Endodermal cell (in vitro differentiated cells): ENCODE data around the gene DPF3. TPM values are rescaled to one million over a fixed set of nuclear protein-coding genes. Genes with fewer than 3 reads are reported as not detected.

ENCODE experiments used
- DNase-seq: peaks from one replicate; pipeline ENCODE4 v3.0.0-alpha.2; 2017
- H3K27ac ChIP-seq: 2 replicates; pipeline ENCODE4 v1.5.1; 2013; ENCODE audit warnings: mild to moderate bottlenecking, low read depth, low read length, moderate library complexity
- H3K27me3 ChIP-seq: 2 replicates; pipeline ENCODE4 v1.6.1; 2013; ENCODE audit warnings: mild to moderate bottlenecking, low read length, moderate library complexity; ENCODE audit not compliant: insufficient read depth, control insufficient read depth, poor library complexity, severe bottlenecking
- H3K36me3 ChIP-seq: 2 replicates; pipeline ENCODE4 v1.7.0; 2013; ENCODE audit warnings: mild to moderate bottlenecking, low read length, moderate library complexity; ENCODE audit not compliant: control insufficient read depth, insufficient read depth
- H3K4me1 ChIP-seq: one replicate; pipeline ENCODE4 v1.7.0; 2013; ENCODE audit warnings: low read length; ENCODE audit not compliant: control insufficient read depth, insufficient read depth
- H3K4me3 ChIP-seq: 2 replicates; pipeline ENCODE4 v1.5.1; 2013; ENCODE audit warnings: mild to moderate bottlenecking, low read length, moderate library complexity
- H3K9ac ChIP-seq: 2 replicates; pipeline ENCODE4 v1.6.1; 2013; ENCODE audit warnings: mild to moderate bottlenecking, low read length, moderate library complexity; ENCODE audit not compliant: poor library complexity, severe bottlenecking; ENCODE audit errors: extremely low read depth
- H3K9me3 ChIP-seq: 2 replicates; pipeline ENCODE4 v1.6.1; 2013; ENCODE audit warnings: mild to moderate bottlenecking, low read length, moderate library complexity; ENCODE audit not compliant: control insufficient read depth
- H3K27ac Mint-ChIP-seq: 2 replicates; pipeline ENCODE4 v1.8.0; 2020; ENCODE audit warnings: mixed read lengths
- H3K27me3 Mint-ChIP-seq: 2 replicates; pipeline ENCODE4 v1.8.0; 2021; ENCODE audit warnings: mild to moderate bottlenecking, mixed read lengths; ENCODE audit not compliant: insufficient read depth
- H3K36me3 Mint-ChIP-seq: 2 replicates; pipeline ENCODE4 v1.8.0; 2020; ENCODE audit warnings: low read depth, mixed read lengths
- H3K4me1 Mint-ChIP-seq: 2 replicates; pipeline ENCODE4 v1.8.0; 2020; ENCODE audit warnings: mixed read lengths
- H3K4me3 Mint-ChIP-seq: 2 replicates; pipeline ENCODE4 v1.8.0; 2020; ENCODE audit warnings: mild to moderate bottlenecking, moderate library complexity, mixed read lengths
- H3K9me3 Mint-ChIP-seq: 2 replicates; pipeline ENCODE4 v1.8.0; 2020; ENCODE audit warnings: mild to moderate bottlenecking, mixed read lengths
- WGBS, 2 experiments: methylation state at CpG; one replicate each; pipeline versions ENCODE4 v1.1.5 to v1.1.7; 2013; ENCODE audit warnings: missing lambda C conversion rate in 2 of 2, mixed read lengths in 1 of 2; ENCODE audit not compliant: insufficient coverage in 1 of 2, insufficient read length in 1 of 2; 5-methylcytosine and 5-hydroxymethylcytosine counted together
- total RNA-seq, 2 donors: library from RNA; stranded (reverse); fragmentation: NEBNext Ultra II Directional in 1 of 2; extraction: Animal tissue kit (Norgen Biotek cat#: 25700) in 1 of 2; gene quantifications; 2 replicates in 1 of 2; 3 replicates in 1 of 2; pipeline ENCODE4 v1.2.1, GENCODE V29; 2021
- TF ChIP-seq, protein P1 (sequence below): fragments of 200-600 bp; sonication (generic); conservative IDR thresholded peaks from 2 replicates; pipeline ENCODE4 v1.5.0; 2021; ENCODE audit warnings: antibody characterized with exemption, mild to moderate bottlenecking

DPF3 gene
- total RNA-seq, 2 donors from 2014 or later = not detected

DNA sequence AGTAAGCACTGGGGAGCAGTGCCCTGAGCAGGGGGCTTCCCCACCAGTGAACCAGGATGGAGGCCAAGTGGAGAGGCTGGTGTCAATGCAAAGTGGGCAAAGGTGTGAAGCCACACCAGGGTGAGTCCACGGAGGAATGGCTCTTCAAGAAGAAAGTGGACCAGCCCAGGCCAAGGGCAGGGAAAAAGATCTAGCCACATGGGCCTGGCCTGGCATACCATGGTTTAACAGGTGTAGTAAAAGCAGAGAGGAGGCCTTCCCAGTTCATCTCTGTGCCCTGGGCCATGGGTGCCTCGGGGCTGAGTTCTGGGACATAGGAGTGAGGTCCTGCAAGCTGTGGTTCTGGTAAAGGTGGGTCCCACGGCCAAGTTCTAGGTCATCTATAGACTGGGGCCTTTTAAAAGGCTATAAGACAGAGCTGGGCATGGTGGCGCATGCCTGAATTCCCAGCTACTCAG, 153.4 kb downstream of the DPF3 start:
- Histone ChIP-seq H3K36me3 (no peaks in the 10 kb centered on the region), H3K9me3 (no peaks in the 10 kb centered on the region), H3K27me3 (no peaks in the 10 kb centered on the region), H3K4me1 (no peaks in the 10 kb centered on the region), H3K27ac (no peak overlapping the region), H3K4me3 (no peak overlapping the region), H3K9ac (no peak overlapping the region)
- H3K4me3 Mint-ChIP-seq = no peak overlapping the region
- peaks cover 4% of the 10 kb centered on the region for H3K4me1 Mint-ChIP-seq
- 94 to 96% methylated on average over 3 to 4 of the region's 4 CpGs for WGBS, 2 experiments
- TF ChIP-seq, protein P1, sequence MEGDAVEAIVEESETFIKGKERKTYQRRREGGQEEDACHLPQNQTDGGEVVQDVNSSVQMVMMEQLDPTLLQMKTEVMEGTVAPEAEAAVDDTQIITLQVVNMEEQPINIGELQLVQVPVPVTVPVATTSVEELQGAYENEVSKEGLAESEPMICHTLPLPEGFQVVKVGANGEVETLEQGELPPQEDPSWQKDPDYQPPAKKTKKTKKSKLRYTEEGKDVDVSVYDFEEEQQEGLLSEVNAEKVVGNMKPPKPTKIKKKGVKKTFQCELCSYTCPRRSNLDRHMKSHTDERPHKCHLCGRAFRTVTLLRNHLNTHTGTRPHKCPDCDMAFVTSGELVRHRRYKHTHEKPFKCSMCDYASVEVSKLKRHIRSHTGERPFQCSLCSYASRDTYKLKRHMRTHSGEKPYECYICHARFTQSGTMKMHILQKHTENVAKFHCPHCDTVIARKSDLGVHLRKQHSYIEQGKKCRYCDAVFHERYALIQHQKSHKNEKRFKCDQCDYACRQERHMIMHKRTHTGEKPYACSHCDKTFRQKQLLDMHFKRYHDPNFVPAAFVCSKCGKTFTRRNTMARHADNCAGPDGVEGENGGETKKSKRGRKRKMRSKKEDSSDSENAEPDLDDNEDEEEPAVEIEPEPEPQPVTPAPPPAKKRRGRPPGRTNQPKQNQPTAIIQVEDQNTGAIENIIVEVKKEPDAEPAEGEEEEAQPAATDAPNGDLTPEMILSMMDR = no peak
- no peak overlapping the region for H3K27ac Mint-ChIP-seq
- no peaks in the 10 kb centered on the region for H3K36me3 Mint-ChIP-seq
- H3K9me3 Mint-ChIP-seq = no peaks in the 10 kb centered on the region
- no peak for DNase-seq
- no peaks in the 10 kb centered on the region for H3K27me3 Mint-ChIP-seq

DNA sequence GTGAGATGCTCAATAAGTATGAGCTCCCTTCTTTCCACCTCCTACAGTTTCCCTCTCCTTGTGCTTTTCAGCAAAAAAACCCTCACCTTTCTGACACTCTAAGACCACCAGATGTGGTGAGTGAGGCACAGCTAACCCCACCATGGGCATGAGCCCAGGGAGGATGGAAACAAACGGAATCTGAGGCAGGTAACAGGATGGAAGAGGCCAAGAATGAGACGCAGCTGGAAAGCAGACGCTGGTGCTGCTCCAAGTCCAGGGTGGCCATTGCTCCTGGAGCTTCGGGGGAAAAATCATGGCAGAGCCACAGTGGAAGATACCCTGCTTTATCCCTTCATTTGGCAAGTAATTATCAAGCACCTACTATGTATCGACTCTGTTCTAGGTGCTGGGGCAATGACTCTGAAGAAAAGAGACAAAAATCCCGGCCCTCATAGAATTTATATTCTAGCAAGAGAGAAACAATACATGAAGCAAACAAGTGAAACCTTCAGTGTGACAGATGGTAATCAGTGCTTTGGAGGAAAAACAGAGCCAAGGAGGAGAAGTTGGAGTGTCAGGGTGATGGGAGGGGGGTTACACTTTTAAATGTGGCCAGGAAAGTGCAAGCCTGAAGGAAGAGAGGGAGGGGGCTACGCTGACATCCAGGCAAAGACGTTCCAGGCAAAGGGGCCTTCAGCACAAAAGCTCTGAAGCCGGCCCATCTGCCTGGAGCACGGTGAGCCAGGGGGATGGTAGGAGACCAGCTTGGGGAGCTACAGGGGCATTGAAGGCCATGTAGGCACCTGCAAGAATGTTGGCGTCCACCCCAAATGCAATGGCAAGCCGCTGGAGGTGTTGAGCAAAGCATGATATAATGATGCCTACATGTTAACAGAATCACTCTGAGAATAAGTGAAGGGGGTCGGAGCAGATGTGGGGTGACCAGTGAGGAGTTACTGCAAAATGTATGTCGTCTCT, 154.2 kb downstream of the DPF3 start:
- no peaks in the 10 kb centered on the region for H3K4me1 ChIP-seq
- TF ChIP-seq, protein P1 = no peak
- Mint-ChIP-seq H3K4me3 (no peak overlapping the region), H3K27me3 (no peaks in the 10 kb centered on the region), H3K36me3 (no peaks in the 10 kb centered on the region), H3K27ac (no peak overlapping the region), H3K4me1 (peaks cover 4% of the 10 kb centered on the region), H3K9me3 (no peaks in the 10 kb centered on the region)
- H3K9me3 ChIP-seq = no peaks in the 10 kb centered on the region
- no peak overlapping the region for H3K4me3 ChIP-seq
- WGBS, 2 experiments = 92 to 93% methylated on average over 13 to 14 of the region's 14 CpGs
- H3K9ac ChIP-seq = no peak overlapping the region
- H3K27me3 ChIP-seq = no peaks in the 10 kb centered on the region
- no peaks in the 10 kb centered on the region for H3K36me3 ChIP-seq
- DNase-seq = no peak
- no peak overlapping the region for H3K27ac ChIP-seq

DNA sequence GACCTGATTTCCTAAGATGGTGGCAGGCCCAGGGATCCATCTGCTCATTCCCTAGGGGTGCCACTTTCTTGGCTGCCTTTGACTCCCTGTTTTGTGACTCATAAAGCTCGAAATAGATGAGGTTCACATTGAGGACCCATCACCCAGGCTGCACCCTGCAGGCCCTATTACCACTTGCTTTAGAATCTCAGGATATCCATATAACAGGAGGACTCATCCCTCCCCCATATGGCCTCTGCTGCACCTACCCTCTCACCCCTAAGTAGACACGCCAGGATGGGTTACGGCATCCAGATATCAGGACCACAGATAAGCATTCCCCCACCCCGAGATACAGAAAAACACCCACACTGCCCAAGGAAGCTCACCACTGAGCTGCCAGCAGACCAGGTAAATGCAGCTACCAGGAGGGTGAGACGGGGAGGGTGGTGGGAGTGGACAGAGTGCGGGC, 155.7 kb downstream of the DPF3 start:
- Histone ChIP-seq H3K9ac (no peak overlapping the region), H3K4me1 (no peaks in the 10 kb centered on the region), H3K36me3 (no peaks in the 10 kb centered on the region), H3K9me3 (no peaks in the 10 kb centered on the region), H3K27me3 (no peaks in the 10 kb centered on the region), H3K4me3 (no peak overlapping the region), H3K27ac (no peak overlapping the region)
- no peak overlapping the region for H3K27ac Mint-ChIP-seq
- no peaks in the 10 kb centered on the region for H3K9me3 Mint-ChIP-seq
- no peaks in the 10 kb centered on the region for H3K36me3 Mint-ChIP-seq
- DNase-seq = no peak
- peaks cover 4% of the 10 kb centered on the region for H3K4me1 Mint-ChIP-seq
- H3K27me3 Mint-ChIP-seq = peaks cover 2% of the 10 kb centered on the region
- 90 to 100% methylated on average over 1 to 6 of the region's 6 CpGs for WGBS, 2 experiments
- TF ChIP-seq, protein P1 = no peak
- H3K4me3 Mint-ChIP-seq = no peak overlapping the region
